ACC112 (cell line): ENCODE results near the gene MAT2A.
"Not testable (repeated sequence)": the region's sequence is repeated elsewhere in the genome, so short reads cannot be mapped to it uniquely, and the experiment has no call there.

Experiments used
- H2AFZ ChIP-seq: fragments of 200-600 bp; sonication (generic); one replicate; pipeline ENCODE4 v1.6.0; 2017; ENCODE audit warnings: antibody characterized with exemption, low read length; ENCODE audit not compliant: unreplicated experiment
- H3K27ac ChIP-seq: fragments of 200-600 bp; sonication (generic); 2 replicates; pipeline ENCODE4 v1.5.1; 2014; ENCODE audit warnings: low read depth, mild to moderate bottlenecking, antibody characterized with exemption, low read length, moderate library complexity
- H3K27me3 ChIP-seq: fragments of 200-600 bp; sonication (generic); 2 replicates; pipeline ENCODE4 v1.6.1; 2014; ENCODE audit warnings: mild to moderate bottlenecking, antibody characterized with exemption, low read length, moderate library complexity, mixed read lengths; ENCODE audit not compliant: insufficient read depth
- H3K36me3 ChIP-seq: fragments of 200-600 bp; sonication (generic); 2 replicates; pipeline ENCODE4 v1.6.1; 2016; ENCODE audit warnings: mild to moderate bottlenecking, antibody characterized with exemption, low read length, moderate library complexity, mixed read lengths; ENCODE audit not compliant: insufficient read depth
- H3K4me1 ChIP-seq: fragments of 200-600 bp; sonication (generic); one replicate; pipeline ENCODE4 v1.6.1; 2016; ENCODE audit warnings: low read length, mixed read lengths; ENCODE audit not compliant: insufficient read depth, unreplicated experiment, control insufficient read depth
- H3K4me3 ChIP-seq: fragments of 200-600 bp; sonication (generic); 2 replicates; pipeline ENCODE4 v1.5.1; 2014; ENCODE audit warnings: mild to moderate bottlenecking, low read depth, low read length
- H3K79me2 ChIP-seq: fragments of 200-600 bp; sonication (generic); one replicate; pipeline ENCODE4 v1.6.0; 2016; ENCODE audit warnings: low read length; ENCODE audit not compliant: control insufficient read depth, unreplicated experiment, insufficient read depth

The MAT2A gene

DNA sequence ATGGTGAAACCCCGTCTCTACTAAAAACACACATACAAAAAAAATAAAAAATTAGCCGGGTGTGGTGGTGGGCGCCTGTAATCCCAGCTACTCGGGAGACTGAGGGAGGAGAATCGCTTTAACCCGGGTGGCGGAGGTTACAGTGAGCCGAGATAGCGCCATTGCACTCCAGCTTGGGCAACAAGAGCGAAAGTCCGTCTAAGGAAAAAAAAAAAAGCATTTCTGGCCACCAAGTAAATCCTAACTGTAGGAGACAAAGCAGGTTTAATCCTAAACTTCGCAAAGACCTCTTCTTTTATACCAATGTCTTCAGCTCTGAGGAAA is 21.4 kb downstream of the MAT2A start:
- not testable (repeated sequence) for H3K27ac ChIP-seq, H3K4me1 ChIP-seq, H3K27me3 ChIP-seq, H3K36me3 ChIP-seq, H2AFZ ChIP-seq
- peaks cover 33% of the 10 kb centered on the region for H3K79me2 ChIP-seq
- peak overlapping the region; percentile 96 for H3K4me3 ChIP-seq

GRCh38 chr2:85560812-85561279 is 21.9 kb downstream of the MAT2A start:
- peak overlapping the region; percentile 96 for H3K4me3 ChIP-seq
- peaks cover 33% of the 10 kb centered on the region for H3K79me2 ChIP-seq
- peaks cover 9% of the 10 kb centered on the region for H3K4me1 ChIP-seq
- no peaks in the 10 kb centered on the region for H3K27me3 ChIP-seq
- no peak overlapping the region for H3K27ac ChIP-seq
- H2AFZ ChIP-seq: peak overlapping the region; percentile 97
- no peaks in the 10 kb centered on the region for H3K36me3 ChIP-seq

GRCh38 chr2:85561280-85562212 is 22.6 kb downstream of the MAT2A start, which contains the start of gene GGCX:
GGCX (minus strand) TSS chr2:85561493; CDS start chr2:85561428, 65 bp downstream.
- Histone ChIP-seq H3K79me2 (peaks cover 33% of the 10 kb centered on the region), H3K4me1 (peaks cover 9% of the 10 kb centered on the region), H3K27ac (peak within 1 kb of the TSS; percentile 43; the same call in 1 of the 2 replicates)

DNA sequence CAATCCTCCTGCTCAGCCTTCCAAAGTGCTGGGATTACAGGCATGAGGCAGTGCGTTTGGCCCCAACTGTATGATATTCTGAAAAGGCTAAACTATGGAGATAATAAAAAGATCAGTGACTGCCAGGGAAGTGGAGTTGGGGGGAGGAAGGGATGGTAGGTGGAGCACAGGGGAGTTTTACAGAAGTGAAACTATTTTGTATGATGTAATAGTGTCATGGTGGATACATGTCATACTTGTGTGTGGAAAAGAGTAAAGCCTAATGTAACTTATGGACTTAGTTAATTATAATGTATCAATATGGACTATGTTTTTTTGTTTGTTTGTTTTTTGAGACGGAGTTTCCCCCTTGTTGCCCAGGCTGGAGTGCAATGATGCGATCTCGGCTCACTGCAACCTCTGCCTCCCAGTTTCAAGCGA is 25.2 kb downstream of the MAT2A start:
- Histone ChIP-seq H3K27me3 (no peaks in the 10 kb centered on the region), H3K4me1 (peaks cover 9% of the 10 kb centered on the region), H3K4me3 (no peak overlapping the region), H3K27ac (no peak overlapping the region), H2AFZ (no peak overlapping the region), H3K36me3 (no peaks in the 10 kb centered on the region), H3K79me2 (peaks cover 20% of the 10 kb centered on the region)

More at GRCh38 chr2:85561280-85562212, 22.6 kb downstream of the MAT2A start, which contains the start of gene GGCX:
- H3K27me3 ChIP-seq: no peaks in the 10 kb centered on the region
- peak within 1 kb of the TSS; percentile 96 for H3K4me3 ChIP-seq
- H3K36me3 ChIP-seq: no peaks in the 10 kb centered on the region
- peak within 1 kb of the TSS; percentile 97 for H2AFZ ChIP-seq

DNA sequence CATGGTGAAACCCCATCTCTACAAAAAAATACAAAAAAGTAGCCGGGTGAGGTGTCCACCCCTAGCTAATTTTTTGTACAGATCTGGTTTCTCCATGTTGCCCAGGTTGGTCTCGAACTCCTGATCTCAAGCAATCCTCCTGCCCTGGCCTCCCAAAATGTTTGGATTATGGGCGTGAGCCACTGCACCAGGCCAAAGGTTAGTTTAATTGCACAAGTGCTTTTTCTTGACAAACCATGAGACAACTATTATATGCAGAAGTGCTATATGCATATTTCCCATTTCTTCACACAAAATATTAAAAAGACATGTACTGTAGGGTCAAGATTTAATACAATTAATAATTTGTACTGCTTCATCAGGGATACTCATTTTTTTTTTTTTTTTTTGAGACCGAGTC is 27.3 kb downstream of the MAT2A start:
- Histone ChIP-seq H3K27me3 (no peaks in the 10 kb centered on the region), H3K4me3 (no peak overlapping the region), H3K27ac (no peak overlapping the region), H3K4me1 (no peaks in the 10 kb centered on the region), H2AFZ (no peak overlapping the region), H3K79me2 (peaks cover under 1% of the 10 kb centered on the region), H3K36me3 (no peaks in the 10 kb centered on the region)

- Histone ChIP-seq H3K4me3 (no peak overlapping the region), H3K79me2 (no peaks in the 10 kb centered on the region), H3K4me1 (no peaks in the 10 kb centered on the region), H2AFZ (no peak overlapping the region), H3K27me3 (0 out of 2 replicates have a peak, but pooled peaks cover 3% of the 10 kb centered on the region), H3K36me3 (no peaks in the 10 kb centered on the region), H3K27ac (no peak overlapping the region)
Observed at GRCh38 chr2:85575739-85576138, 36.8 kb downstream of the MAT2A start.

GRCh38 chr2:85577063-85577385 is 38.1 kb downstream of the MAT2A start:
- Histone ChIP-seq H2AFZ (no peak overlapping the region), H3K4me1 (no peaks in the 10 kb centered on the region), H3K4me3 (no peak overlapping the region), H3K36me3 (no peaks in the 10 kb centered on the region), H3K27ac (no peak overlapping the region), H3K79me2 (no peaks in the 10 kb centered on the region), H3K27me3 (no peaks in the 10 kb centered on the region)

DNA sequence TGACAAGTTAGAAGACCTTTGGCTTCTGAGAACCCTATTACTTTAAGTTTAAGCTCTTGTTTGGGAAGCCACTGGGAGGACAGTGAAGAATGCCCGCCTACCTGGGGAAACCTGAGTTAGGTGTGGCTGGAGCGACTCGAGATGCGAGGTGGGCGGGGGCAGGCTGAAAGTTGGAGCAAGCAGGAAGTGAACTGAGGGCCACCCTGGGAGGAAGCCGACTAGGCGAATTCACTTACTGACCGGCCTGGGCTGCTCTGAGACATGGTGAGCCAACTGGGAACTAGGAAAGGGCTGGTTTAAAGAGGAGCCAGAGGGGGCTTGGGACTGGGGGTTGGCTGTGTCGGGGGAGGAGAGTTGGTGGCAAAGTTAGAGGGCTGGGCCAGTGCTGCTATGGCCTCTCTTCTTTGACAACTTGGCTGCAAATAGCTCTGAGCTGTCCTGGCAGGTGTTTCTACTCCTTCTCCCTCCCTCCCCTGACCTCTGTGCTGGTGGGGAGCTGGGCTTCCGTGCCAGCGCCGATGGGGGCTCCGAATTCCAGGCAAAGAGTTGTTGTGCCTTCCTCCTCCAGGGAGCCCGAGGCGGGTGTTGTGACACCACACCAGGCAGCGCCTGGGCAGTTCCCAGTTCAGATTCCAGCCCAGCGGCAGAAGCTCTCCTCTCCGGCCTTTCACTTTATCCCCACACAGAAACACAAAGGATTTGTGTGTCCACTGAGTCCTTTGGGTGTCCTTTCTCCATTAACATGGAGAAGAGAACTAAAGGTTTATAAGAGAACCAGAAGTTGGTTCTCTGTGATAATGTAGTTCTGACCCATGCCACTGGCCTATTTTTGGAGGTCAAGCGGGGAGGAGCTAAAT is 38.6 kb downstream of the MAT2A start, which contains the start of gene VAMP8:
TSS of gene VAMP8 (plus strand) at position 201 of the 857 bp plus-strand sequence. CDS start at position 262, 61 bp downstream.
- Histone ChIP-seq H3K4me3 (no peak within 1 kb of the TSS), H3K27me3 (no peaks in the 10 kb centered on the region), H3K27ac (no peak within 1 kb of the TSS), H3K79me2 (no peaks in the 10 kb centered on the region), H3K4me1 (no peaks in the 10 kb centered on the region), H3K36me3 (no peaks in the 10 kb centered on the region), H2AFZ (no peak within 1 kb of the TSS)

DNA sequence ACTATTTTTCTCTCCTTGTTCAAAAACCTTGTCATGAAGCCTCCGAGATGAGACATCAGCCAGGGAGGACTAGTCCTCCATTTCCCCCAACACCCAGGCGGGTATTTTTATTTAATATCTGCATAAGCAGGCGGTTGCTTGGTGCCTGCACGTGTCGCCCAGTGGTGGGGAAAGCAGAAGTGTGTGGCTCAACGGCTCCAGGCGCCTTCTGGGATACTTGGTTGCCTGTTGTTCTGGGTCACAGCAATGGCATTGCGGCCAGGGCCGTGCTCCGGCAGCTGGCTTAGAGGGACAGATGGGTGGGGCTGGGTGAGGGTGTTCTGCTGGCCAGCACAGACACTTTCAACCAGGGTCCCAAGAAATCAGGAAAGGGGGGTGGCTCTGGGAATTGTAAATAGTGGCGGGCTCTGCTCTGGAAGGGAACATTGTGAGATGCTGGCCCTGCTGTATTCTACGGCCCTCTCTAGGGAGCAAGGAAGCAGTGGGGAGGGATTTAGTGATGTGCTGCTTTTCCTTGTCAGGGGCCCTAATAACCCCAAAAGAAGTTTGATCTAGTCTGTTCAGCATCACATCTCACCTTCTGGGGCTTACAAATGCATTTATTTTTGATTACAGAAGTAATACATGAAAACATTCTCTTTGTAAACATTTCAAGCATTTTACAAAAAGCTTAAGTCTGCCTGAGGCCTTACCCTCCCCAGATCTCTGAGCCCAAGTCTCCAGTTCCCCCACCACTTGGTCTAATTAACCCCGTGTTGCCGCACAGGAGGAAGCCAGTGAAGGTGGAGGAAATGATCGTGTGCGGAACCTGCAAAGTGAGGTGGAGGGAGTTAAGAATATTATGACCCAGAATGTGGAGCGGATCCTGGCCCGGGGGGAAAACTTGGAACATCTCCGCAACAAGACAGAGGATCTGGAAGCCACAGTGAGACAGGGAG is 39.5 kb downstream of the MAT2A start:
- no peak overlapping the region for H2AFZ ChIP-seq
- H3K27ac ChIP-seq: no peak overlapping the region
- H3K79me2 ChIP-seq: no peaks in the 10 kb centered on the region
- H3K4me1 ChIP-seq: peaks cover under 1% of the 10 kb centered on the region
- H3K27me3 ChIP-seq: no peaks in the 10 kb centered on the region
- H3K36me3 ChIP-seq: no peaks in the 10 kb centered on the region
- H3K4me3 ChIP-seq: no peak overlapping the region
